Muscle of arm (tissue), 12 donors: ENCODE data around the gene IL4I1. TPM values are rescaled to one million over a fixed set of nuclear protein-coding genes. Genes with fewer than 3 reads are reported as not detected.
"Not testable (repeated sequence)": the region's sequence is repeated elsewhere in the genome, so short reads cannot be mapped to it uniquely, and the experiment has no call there.

ENCODE experiments used
- DNase-seq: peaks from one replicate; pipeline ENCODE4 v3.0.0-alpha.2; 2013
- polyA plus RNA-seq, 12 donors: library from polyadenylated mRNA; unstranded; fragments of 120-200 nt; gene quantifications; one replicate each; pipeline ENCODE4 v1.2.1, GENCODE V29; 2013; ENCODE audit not compliant: insufficient read length in 12 of 12

IL4I1 gene
- polyA plus RNA-seq, 12 donors = 0.26 to 2.5 (median 0.94) TPM; not detected in 2

DNA sequence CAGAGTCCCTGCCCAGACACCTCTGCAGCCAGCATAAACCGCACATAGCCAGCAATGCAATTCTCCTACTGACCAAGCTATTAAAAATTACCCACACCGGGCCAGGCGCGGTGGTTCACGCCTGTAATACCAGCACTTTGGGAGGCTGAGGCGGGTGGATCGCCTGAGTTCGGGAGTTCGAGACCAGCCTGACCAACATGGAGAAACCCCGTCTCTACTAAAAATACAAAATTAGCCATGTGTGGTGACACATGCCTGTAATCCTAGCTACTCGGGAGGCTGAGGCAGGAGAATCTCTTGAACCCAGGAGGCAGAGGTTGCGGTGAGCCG lies 28.2 kb upstream of the IL4I1 start:
- DNase-seq = not testable (repeated sequence)

DNA sequence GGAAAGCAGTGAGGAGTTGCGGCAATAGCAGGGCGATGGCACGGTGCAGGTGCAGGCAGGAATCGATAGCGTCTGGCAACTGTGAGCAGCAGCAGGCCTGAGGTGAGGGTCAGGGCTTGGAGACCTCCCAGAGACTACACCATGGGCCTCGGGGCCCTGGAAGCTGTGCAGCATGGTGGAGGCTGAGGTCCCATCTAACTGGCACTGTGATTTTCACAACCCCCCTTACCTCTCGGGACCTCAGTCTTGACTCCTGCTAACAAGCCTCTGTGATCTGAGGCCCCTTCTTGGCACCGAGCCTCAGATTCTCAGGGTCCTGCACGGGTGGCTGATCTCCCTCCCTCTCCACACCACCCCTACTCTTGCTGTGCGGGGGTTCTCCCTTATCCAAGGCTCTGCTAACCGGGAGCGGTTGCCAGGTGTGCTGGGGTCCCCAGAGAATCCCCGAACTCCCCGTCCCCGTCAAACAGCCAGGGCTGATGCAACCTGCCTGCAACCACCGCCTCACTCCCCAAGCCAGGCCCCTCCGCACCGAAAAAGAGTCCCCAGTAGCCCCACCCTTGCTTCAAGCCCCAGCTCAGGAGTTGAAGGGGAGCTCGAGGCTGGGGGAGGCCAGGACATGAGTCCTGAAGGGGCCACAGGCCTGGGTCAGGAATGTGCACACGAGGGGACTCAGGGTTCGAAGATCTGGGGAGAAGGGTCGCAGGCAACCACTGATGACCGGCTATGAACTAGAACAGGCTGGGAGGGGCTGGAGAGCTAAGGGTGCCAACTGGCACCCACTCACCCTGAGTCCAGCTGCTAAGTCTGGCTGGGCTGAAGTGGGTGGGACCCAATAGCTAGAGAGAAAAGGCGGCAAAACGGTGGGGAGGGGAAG lies 27.6 kb upstream of the IL4I1 start:
- no peak for DNase-seq

DNA sequence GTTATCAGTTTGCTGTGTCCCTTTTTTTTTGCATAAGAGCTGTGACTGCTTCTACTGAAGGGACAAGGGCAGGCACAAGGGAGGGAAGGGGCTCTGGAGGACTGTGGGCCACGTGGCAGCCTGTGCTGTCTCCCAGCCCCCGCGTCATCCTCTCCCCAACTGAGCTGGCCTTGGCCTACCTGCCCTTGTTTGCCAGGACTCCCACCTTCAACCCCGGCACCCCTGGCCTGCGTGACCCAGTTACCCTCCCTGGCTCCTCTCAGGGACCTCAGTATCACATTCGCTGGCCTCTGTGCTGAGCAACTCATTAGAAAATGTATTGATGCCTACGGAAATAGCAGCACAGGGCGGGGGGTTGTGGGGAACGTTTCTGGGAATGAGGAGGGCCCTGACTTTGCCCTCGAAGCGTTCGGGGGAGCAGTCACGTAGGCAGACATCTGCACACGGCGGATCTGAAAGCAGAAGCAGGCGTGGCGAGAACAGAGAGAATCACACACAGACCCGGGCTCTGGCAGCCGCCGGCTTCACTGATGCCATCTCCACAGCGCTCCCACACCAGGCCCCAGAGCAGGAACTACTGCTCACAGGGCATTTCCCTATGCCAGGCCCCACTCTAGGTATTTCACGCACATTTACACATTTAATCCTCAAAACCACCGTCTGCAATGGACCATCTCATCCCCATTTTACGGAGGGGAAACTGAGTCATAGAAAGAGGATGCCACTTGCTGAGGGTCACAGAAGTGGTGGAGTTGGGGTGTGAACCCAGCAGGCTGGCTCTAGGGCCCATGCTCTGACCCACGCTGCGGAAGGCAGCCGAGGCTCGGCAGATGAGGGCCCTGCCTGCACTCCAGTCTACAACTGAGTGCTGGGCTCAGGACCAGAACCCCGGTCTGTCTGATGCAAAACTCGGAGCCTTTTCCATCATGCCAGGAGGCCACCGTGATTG lies 26.6 kb upstream of the IL4I1 start:
- DNase-seq = no peak

DNA sequence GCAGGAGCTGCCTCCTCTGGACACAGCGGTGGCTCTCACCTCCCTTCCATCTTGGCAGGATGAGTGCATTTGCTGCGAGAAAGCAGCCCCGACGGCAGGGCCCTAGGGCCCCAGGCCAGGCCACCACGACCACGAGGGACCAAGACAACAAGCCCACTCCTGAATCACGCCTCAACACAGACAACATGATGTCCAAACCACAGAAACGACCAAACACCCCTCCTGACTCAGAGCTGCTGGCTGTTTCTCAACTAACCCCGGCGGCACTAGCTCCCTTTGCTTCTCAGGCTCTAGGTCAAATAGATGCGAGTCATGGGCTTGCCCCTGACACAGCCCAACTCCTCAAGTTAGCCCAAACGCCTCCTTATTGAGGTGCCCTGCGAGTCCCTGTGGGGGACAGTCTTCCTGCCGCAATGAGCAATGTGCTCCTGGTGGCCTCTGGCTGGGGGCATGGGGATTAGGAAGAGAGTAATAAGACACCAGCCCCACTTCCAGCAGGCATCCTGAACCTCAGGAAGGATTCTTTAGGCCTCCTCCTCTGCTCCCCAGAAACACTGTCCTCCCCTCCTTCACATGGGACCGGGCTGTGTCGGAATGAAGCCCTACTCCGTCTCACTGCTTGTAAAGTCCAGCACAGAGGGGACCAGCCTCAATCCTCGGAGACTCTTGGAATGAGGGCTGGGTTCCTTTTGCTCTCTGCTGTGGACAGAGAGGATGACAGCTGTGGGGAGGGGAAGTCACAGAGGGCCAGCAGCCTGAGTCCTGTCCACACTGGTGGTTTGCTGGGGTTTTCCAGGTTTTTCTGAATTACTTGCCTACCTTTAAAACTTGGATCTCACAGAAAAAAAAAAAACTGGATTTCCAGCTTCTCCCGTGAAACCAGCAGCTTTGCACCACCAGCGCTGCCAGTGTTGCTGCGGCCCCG lies 25.4 kb upstream of the IL4I1 start:
- DNase-seq = no peak

DNA sequence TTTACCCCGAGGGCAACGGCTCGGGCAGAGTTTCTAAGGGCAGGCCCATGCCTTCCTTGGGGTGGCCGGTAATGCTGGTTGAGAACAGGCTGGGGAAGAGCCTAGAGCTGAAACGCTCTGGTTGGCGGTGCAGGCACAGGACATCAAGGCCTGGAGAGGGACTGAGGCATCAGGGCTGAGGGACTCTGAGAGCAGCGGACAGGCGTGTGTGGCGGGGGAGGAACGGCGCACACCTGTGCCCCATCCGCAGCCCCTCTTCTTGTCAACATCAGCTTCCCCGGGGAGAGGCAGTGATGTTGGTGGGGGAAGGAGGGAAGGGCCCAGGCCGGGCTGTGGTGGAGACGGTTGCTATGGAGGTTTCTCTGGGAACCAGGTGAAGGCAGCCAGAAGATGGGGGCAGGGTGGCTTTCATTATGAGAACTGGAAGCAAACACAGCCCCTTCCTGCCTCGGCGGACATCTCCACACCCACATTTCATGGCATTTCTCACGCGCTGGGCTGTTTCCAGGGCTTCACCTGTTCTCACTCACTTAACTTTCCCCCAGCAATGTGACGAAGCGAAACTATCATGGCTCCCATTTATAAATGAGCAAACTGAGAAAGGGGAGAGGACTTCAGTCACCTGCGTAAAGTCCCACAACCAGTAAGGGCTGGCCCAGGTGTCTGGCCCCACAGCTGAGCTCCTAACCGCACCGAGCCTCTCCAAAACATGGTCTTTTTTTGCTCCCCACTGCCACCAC lies 24.1 kb upstream of the IL4I1 start:
- no peak for DNase-seq

DNA sequence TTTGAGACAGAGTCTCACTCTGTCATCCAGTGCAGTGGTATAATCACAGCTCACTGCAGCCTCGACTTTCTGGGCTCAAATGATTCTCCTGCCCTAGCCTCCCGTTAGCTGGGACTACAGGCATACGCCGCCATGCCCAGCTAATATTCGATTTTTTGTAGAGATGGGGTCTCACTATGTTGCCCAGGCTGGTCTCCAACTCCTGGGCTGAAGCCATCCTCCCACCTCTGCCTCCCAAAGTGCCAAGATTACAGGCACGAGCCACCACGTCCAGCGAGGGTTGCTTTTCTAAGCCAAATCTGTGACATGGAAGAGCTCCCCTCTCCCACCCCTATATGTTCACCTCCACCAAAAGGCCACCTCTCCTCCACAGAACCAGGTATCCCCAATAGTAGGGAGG lies 21.4 kb upstream of the IL4I1 start:
- no peak for DNase-seq

DNA sequence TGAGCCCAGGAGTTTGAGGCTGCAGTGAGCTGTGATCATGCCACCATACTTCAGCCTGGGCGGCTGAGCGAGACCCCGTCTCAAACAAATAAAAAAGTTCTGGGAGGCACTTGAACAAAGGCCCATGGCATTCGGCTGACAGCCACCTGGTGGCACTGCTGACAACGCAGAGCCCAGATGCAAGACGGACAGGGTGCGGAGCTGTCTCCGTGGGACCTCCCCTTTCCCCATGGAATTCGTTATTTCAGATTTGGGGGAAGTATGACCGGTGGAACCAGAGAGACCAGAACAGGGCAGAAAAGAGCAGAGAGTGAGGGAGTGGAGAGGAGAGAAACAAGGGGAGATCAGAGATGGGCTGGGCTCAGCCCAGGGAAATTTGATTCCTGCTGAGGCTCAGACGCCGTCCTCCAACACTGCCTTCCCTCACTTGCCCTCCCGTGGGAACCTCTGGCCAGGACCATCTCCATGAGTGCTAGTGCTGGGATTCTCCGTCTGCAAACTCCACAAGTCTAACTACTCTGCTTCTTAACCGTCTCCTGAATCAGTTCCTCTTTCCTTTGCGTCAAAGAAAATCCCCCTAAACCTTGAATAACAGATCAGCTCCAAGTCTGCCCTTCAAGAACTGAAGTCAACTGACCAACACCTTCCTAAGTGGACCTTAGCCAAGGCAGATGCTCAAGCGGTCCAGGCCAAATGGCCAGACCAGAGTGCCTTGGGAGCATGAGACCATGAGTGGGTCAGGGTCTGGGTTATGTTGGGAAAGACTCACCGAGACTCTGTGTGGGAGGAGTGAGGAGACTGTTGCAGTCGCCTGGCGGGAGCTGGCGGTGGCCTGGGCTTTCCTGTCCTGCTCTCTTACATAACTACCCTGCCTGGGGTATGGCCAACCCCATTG lies 20.4 kb upstream of the IL4I1 start:
- no peak for DNase-seq

DNA sequence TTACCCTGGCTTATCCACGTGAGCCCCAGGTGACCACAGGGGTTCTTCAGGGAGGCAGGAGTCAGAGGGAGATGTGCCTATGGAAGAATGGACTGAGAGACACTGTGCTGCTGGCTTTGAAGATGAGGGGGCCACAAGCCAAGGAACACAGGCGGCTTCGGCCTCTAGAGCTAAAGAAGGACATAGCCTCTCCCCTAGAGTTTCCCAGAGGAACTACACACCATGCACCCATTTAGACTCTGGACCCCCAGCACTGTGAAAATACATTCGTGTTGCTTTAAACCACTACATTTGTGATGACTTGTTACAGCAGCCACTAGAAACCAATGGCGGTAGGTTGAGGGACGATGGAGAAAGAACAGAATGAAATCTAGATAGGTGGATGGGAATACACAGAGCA lies 18.6 kb upstream of the IL4I1 start:
- DNase-seq = no peak

DNA sequence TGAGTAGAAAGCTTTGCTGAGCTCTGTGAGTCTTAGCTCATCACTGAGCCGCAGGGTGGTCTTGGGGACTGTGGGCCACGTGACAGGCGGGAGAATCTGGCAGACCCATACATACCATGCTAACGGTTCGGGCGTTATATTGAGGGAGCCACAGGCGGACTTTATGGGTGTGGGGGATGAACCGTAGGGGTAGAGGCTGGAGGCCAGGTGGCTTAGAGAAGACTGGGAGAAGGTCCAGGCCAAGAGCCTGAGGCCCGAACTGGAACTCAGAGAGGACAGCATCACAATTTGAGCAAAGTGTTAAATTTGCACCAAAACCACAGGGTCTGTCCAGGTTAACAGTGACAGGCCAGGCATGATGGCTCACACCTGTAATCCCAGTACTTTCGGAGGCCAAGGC lies 17.0 kb upstream of the IL4I1 start:
- no peak for DNase-seq

DNA sequence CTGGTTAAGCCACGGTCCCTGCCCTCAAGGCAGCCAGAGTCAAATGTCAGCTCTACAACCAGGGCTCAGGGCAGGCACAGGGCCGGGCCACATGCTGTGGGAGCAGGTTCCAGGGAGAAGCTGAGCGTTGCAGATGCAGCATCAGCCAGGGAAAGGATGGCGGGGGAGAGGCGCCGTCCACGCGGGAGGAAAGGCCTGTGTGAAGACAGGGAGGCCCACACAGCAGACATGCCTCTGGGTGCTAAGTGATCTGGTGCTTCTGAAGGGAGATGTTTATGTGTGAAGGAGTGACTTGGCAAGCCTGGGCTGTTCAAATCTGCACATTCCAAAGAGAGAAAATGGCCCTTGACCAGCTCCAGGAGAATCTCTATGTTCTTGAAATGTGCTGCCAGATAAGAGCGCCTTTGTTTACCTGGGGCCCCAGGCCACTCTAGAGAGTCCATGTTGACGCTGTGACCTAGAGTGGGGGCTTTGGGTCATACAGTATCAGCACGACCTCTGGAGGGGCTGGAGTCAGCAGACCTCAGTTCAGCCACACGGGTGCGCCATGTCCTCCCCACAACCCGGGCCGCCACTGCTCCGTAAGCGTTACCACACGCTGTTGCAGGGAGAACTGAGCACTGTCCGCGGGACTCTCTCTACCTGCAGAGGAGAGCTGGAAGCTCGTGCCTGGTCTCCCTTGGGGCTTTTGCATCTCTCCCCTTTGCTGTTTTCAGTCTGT lies 16.4 kb upstream of the IL4I1 start:
- DNase-seq = no peak

DNA sequence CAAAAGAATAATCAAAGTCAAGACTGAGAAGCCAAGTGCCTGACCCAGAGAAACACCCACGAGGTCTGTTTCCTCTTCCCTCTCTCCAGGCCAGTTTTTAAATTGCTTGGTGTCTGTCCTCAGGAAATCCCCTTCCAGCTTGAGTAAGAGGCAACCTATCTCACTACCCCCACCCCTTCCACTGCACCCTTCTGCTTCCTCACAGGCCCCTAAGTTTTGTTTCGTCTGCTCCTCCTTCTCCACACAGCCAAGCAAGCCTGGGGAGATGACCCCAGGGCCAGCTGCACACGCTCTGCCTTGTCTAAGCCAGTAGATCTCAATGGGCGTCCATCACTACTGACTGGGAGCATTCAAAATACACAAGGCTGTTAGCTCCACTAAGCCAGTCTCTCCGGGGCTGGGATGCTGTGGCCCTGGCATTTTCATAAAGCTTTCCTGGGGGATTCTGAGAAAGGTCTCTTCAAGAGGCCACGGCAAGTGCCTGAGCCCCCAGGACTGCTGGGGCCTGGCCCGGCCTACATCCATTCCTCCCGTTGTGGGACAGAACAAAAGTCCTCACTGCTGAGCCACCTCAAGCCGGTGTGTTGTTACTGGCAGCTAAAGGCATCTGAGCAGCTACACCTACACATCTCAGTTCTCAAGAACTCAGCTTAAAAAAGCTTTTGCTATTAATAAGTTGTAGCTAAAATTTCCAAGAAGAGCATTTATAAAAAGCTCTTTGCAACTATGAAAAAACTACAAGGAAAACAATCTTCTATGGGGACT lies 14.9 kb upstream of the IL4I1 start:
- no peak for DNase-seq

DNA sequence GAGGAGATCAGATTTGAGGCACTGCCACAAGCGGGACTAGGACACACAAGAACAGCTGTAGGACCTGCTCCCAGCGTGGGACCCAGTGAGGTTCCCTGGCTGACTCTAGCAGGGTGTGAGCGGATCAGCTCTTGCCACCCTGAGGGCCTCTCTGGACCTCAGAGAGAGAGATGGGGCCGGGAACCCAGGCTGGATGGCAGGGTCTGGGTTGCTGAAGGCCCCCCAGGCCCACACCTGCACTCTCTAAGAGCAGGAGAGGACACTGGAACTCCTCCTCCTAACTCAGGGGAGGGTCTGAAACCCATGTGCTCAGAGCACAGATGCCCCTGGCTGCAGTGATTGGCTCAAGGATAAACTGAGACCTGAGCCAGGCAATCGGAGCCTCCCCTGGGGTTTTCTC lies 13.5 kb upstream of the IL4I1 start:
- no peak for DNase-seq

DNA sequence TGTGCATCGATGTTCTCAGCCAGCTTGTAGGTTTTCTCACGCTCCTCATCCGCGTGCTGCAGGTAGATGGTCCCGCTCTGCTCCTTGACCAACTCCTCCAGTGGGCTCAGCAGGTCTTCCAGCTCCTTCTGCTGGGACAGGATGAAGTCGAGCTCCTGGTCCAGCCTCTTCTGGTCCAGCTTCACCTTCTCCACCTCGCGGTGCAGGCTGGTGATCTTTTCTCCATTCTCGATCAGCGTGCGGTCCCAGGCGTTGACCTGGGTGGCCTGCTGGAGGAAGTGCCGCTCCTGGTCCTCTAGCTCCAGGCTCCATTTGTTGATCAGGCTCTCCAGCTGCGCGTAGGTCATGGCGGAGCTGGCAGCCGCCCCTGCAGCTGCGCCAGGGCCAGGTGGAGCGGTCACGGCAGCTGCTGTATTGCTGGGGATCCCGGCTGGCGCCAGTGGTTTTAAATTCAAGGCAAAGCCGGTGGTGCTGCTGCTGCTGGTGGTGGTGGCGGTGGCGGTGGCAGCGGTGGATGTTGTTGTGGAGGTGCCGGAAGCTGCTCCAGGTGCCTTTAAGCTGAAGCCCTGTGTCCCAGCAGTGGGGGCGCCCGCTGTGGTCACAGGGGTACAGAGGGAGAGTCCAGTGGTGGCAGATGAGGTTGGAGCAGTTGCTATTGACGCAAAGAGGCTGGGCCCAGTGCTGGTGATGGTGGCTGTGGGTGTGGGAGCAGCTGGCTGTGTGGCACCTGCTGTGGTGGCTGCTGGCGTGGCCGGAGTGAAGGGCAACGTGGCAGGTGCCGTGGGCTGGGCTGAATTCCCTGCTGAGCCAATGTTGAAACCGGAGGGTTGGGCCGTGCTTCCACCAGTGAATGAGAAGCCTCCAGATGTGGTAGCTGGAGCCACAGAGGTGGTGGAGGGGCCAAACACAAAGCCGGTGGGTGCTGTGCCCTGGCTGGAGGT lies 12.1 kb upstream of the IL4I1 start:
- no peak for DNase-seq

DNA sequence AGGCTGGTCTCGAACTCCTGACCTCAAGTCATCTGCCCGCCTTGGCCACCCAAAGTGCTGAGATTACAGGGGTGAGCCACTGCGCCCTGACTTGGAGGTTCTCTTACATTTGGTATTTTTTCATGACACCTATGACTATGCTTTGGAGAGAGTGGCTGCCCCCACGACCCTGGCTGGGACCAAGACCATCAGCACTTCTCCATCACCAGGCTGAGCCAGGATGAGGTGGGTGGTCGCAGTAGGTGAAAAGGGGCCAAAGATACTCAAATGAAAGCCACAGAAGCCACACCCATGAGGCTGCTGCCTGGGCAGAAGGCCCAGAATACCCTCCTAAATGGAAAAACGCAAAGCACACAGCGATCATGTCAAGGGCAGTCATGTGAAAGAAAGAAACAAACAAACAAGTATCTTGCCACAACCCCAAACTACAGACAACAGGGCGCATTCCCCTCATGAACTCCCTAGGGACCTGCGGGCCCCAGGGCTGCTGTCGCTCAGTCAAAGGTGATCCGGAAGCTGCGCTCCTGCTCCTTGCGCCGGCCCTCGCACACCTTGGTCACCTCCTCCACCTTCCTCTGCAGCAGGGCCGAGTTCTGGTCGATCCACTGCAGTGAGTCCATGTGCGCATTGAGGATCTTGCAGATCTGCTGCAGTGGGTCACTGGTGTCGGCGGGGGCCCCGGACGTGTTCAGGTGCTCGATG lies 11.2 kb upstream of the IL4I1 start:
- no peak for DNase-seq

DNA sequence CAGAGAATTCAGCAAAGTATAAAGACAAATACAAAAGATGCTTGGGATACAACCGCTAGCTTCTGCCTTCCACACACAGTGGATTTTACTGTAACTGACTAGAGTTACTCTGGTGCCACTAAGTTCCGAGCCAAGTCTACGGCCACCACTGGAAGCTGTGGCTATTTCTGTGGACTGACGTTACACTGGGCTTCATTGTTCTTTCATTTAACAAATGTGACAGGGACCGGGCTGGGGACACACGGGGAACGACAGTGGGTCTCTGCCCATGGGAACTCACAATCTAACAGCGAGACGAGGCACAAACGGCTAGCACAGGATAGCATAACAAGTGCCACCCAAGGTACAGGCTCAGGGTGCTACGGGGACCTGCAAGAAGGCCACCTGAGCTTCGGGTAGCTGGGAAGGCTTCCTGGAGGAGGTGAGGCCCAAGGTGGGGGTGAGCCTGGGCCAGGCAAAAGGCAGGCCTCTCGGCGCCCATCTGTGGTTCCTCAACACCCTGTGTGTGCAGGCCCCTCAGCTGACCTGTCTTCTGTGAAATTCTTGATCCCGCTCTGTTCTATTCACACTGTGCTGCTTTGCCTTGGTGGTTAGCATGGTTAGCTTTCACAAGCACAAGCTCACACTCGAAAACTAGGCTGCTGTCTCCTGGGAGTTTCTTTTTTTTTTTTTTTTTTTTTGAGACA lies 10.3 kb upstream of the IL4I1 start:
- no peak for DNase-seq

DNA sequence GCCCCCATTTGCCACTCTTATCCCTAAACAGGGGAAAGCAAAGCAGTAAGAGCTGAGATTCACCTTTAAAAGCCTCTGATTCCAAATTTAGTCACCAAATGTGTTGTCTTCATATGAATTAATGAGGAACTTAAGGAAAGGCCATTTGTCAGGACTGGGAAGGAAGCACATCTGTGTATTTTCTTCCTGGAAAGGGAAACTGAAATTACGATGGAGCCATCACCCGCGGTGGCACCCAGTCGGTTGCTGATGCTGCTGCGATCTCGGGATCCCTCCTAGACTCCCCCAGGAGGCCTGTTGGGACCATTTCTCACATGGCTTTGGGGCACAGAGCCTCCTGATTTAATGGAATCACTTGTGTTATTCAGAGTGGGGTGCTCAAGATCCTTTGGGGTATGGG lies 7.4 kb upstream of the IL4I1 start:
- DNase-seq = no peak
